DND-41 (cell line): ENCODE results near the gene SHISA2.

Source experiments
- ATAC-seq: fragments of 200-7000 bp; cut with Tn5 transposase; 3 replicates; pipeline ENCODE4 v1.9.1; 2021; ENCODE audit warnings: low read depth; ENCODE audit not compliant: insufficient read depth
- DNase-seq: peaks from one replicate; pipeline ENCODE4 v3.0.0-alpha.2; 2020
- H2AFZ ChIP-seq: 2 replicates; pipeline ENCODE4 v1.6.0; 2012; ENCODE audit warnings: low read depth, low read length
- H3K27ac ChIP-seq: 2 replicates; pipeline ENCODE4 v1.5.1; 2012; ENCODE audit warnings: low read length, inconsistent platforms
- H3K27me3 ChIP-seq: fragments of 200-600 bp; sonication (generic); 2 replicates; pipeline ENCODE4 v1.6.0; 2012; ENCODE audit warnings: low read length, mild to moderate bottlenecking, inconsistent platforms; ENCODE audit not compliant: insufficient read depth, poor library complexity
- H3K36me3 ChIP-seq: 2 replicates; pipeline ENCODE4 v1.5.1; 2012; ENCODE audit warnings: low read length, inconsistent platforms; ENCODE audit not compliant: insufficient read depth
- H3K4me1 ChIP-seq: 2 replicates; pipeline ENCODE4 v1.5.1; 2012; ENCODE audit warnings: mild to moderate bottlenecking, low read length; ENCODE audit not compliant: insufficient read depth
- H3K4me2 ChIP-seq: 2 replicates; pipeline ENCODE4 v1.6.0; 2012; ENCODE audit warnings: mild to moderate bottlenecking, moderate library complexity, low read length, inconsistent platforms; ENCODE audit not compliant: insufficient read depth
- H3K4me3 ChIP-seq, 2 experiments: fragments of 200-600 bp in 1 of 2; shearing (Covaris generic) in 1 of 2; 2 replicates each; pipeline ENCODE4 v1.5.1; 2012 to 2016; ENCODE audit warnings: inconsistent platforms in 2 of 2, low read length in 2 of 2, mild to moderate bottlenecking in 2 of 2, low read depth in 1 of 2, moderate library complexity in 1 of 2
- H3K79me2 ChIP-seq: 2 replicates; pipeline ENCODE4 v1.6.0; 2012; ENCODE audit warnings: low read length, inconsistent platforms; ENCODE audit not compliant: insufficient read depth
- H3K9ac ChIP-seq: 2 replicates; pipeline ENCODE4 v1.6.0; 2012; ENCODE audit warnings: low read depth, mild to moderate bottlenecking, inconsistent platforms, low read length, moderate library complexity
- H3K9me3 ChIP-seq: 2 replicates; pipeline ENCODE4 v1.5.1; 2012; ENCODE audit warnings: low read length, moderate library complexity, mild to moderate bottlenecking, inconsistent platforms; ENCODE audit not compliant: insufficient read depth, severe bottlenecking
- H4K20me1 ChIP-seq: 2 replicates; pipeline ENCODE4 v1.6.0; 2012; ENCODE audit warnings: low read length; ENCODE audit not compliant: insufficient read depth
- CTCF ChIP-seq: IDR thresholded peaks from 2 replicates; pipeline ENCODE4 v1.5.1; 2012; ENCODE audit warnings: borderline replicate concordance, low read length, moderate library complexity, mild to moderate bottlenecking; ENCODE audit not compliant: poor library complexity, severe bottlenecking; ENCODE audit errors: extremely low read depth
- EZH2 ChIP-seq: IDR thresholded peaks from 3 replicates; pipeline ENCODE4 v1.6.1; 2012; ENCODE audit warnings: borderline replicate concordance, low read depth, mild to moderate bottlenecking, moderate library complexity, low read length, inconsistent platforms; ENCODE audit not compliant: severe bottlenecking

Gene SHISA2

DNA sequence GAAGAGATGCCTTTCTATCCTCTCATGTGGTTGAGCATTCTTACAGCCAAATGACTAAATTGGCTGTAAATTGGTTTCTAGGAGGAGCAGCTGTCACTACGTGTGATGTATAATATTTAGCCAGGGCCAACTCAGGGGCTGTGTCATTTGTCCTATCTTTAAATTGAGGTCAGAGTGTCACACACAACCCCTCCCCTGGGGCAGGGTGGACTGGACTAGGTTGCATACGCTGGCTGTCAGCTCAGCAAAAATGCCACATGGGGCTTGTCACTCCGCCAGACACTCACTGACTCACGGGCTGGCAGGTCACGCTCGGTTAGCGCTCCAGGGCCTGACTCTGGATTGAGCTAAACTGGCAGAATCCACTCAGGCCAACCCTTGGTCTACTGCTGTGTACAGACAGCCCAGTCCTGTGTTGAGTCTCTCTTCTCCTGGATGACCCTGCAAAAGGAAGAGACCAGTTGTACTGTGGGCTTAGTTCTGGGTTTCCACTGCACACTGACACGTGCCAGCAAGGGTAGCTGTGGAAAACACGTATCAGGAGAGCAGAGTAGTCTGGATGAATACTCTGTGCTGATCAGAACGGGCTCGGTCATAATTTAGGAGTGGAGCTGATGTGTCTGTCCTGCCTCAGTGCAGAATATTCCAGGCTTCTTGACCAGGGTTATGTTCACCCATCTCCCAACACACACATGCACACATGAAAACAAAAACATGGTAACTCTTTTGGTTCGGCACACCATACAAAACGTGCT is 29.1 kb downstream of the SHISA2 start:
- H3K9ac ChIP-seq: no peak overlapping the region
- DNase-seq: no peak

GRCh38 chr13:26021956-26022355 is 29.9 kb downstream of the SHISA2 start:
- no peak for DNase-seq
- TF ChIP-seq EZH2 (no peak), CTCF (no peak)
- no peak overlapping the region for H3K27ac ChIP-seq
- no peak overlapping the region for H2AFZ ChIP-seq
- no peak overlapping the region for H3K9ac ChIP-seq
- no peaks in the 10 kb centered on the region for H3K9me3 ChIP-seq
- ATAC-seq: no peak
- H3K79me2 ChIP-seq: no peaks in the 10 kb centered on the region
- no peak overlapping the region for H3K4me2 ChIP-seq
- no peaks in the 10 kb centered on the region for H4K20me1 ChIP-seq
- H3K27me3 ChIP-seq: no peaks in the 10 kb centered on the region
- peaks cover 27% of the 10 kb centered on the region for H3K4me1 ChIP-seq
- H3K4me3 ChIP-seq: no peak overlapping the region
- no peaks in the 10 kb centered on the region for H3K36me3 ChIP-seq

More for the DNA sequence above, 29.1 kb downstream of the SHISA2 start:
- no peaks in the 10 kb centered on the region for H3K9me3 ChIP-seq
- H3K27ac ChIP-seq: no peak overlapping the region
- TF ChIP-seq CTCF: no peak
- TF ChIP-seq EZH2: no peak
- no peak overlapping the region for H3K4me3 ChIP-seq
- H2AFZ ChIP-seq: no peak overlapping the region
- H3K27me3 ChIP-seq: no peaks in the 10 kb centered on the region
- H4K20me1 ChIP-seq: no peaks in the 10 kb centered on the region
- peaks cover 22% of the 10 kb centered on the region for H3K4me1 ChIP-seq
- no peak overlapping the region for H3K4me2 ChIP-seq
- no peaks in the 10 kb centered on the region for H3K36me3 ChIP-seq
- H3K79me2 ChIP-seq: no peaks in the 10 kb centered on the region
- ATAC-seq: no peak

- no peaks in the 10 kb centered on the region for H3K27me3 ChIP-seq
- no peaks in the 10 kb centered on the region for H3K79me2 ChIP-seq
- ATAC-seq (no peak), DNase-seq (no peak)
- no peaks in the 10 kb centered on the region for H3K9me3 ChIP-seq
- H3K4me3 ChIP-seq: no peak overlapping the region
- H3K4me2 ChIP-seq: no peak overlapping the region
- H3K9ac ChIP-seq: no peak overlapping the region
- H3K36me3 ChIP-seq: no peaks in the 10 kb centered on the region
- no peak overlapping the region for H3K27ac ChIP-seq
- no peak for TF ChIP-seq EZH2
- TF ChIP-seq CTCF: no peak
- H3K4me1 ChIP-seq: peaks cover 27% of the 10 kb centered on the region
- no peaks in the 10 kb centered on the region for H4K20me1 ChIP-seq
- H2AFZ ChIP-seq: no peak overlapping the region
Observed at GRCh38 chr13:26021516-26021915, 30.3 kb downstream of the SHISA2 start.

GRCh38 chr13:26020891-26021290 is 30.9 kb downstream of the SHISA2 start:
- H4K20me1 ChIP-seq: no peaks in the 10 kb centered on the region
- H3K9ac ChIP-seq: no peak overlapping the region
- H3K27ac ChIP-seq: no peak overlapping the region
- no peak overlapping the region for H3K4me3 ChIP-seq
- H3K9me3 ChIP-seq: no peaks in the 10 kb centered on the region
- no peak overlapping the region for H2AFZ ChIP-seq
- TF ChIP-seq EZH2 (no peak), CTCF (no peak)
- no peaks in the 10 kb centered on the region for H3K79me2 ChIP-seq
- no peak for DNase-seq
- no peaks in the 10 kb centered on the region for H3K27me3 ChIP-seq
- no peak for ATAC-seq
- no peak overlapping the region for H3K4me2 ChIP-seq
- peaks cover 27% of the 10 kb centered on the region for H3K4me1 ChIP-seq
- no peaks in the 10 kb centered on the region for H3K36me3 ChIP-seq
